B cell (primary cell): Measurements from ENCODE around the gene TSSC4. TPM values are rescaled to one million over a fixed set of nuclear protein-coding genes. Genes with fewer than 3 reads are reported as not detected.

ENCODE experiments used
- ATAC-seq: fragments of 200-7000 bp; cut with Tn5 transposase; one replicate; pipeline ENCODE4 v1.10.0; 2021; ENCODE audit warnings: low read depth, mild to moderate bottlenecking, moderate number of reproducible peaks, moderate library complexity
- CTCF ChIA-PET: fragments of 350-600 bp; sonication (Branson Sonifier 250); formaldehyde crosslinking; loops from one replicate; lab custom pipeline; 2021; ENCODE audit warnings: antibody characterized with exemption, inconsistent platforms; lab: Charles Lee
- POLR2A ChIA-PET: fragments of 350-600 bp; sonication (Branson Sonifier 250); formaldehyde crosslinking; loops from one replicate; lab custom pipeline; 2021; ENCODE audit warnings: antibody characterized with exemption; lab: Charles Lee
- DNase-seq: peaks from one replicate; pipeline ENCODE4 v3.0.0; 2013
- H2AFZ ChIP-seq: 2 replicates; pipeline ENCODE4 v1.6.1; 2012; ENCODE audit warnings: mild to moderate bottlenecking, low read depth, low read length; ENCODE audit not compliant: insufficient read depth, poor library complexity, severe bottlenecking
- H3K27ac ChIP-seq, 2 donors: 1 replicate in 1 of 2; 2 replicates in 1 of 2; pipeline ENCODE4 v1.5.1; 2012 to 2013; ENCODE audit warnings: low read length in 2 of 2, mild to moderate bottlenecking in 2 of 2, moderate library complexity in 1 of 2
- H3K27me3 ChIP-seq, 4 experiments: fragments of 200-600 bp in 1 of 4; sonication (generic) in 1 of 4; replicated peaks in 1 of 4; 1 replicate in 2 of 4; 2 replicates in 2 of 4; pipeline versions ENCODE4 v1.6.1 to v1.7.0; 2013 to 2016; ENCODE audit warnings: low read length in 3 of 4, mild to moderate bottlenecking in 2 of 4, mixed read lengths in 1 of 4, moderate library complexity in 1 of 4; ENCODE audit not compliant: insufficient read depth in 4 of 4, control insufficient read depth in 3 of 4; ENCODE audit errors: control extremely low read depth in 1 of 4
- H3K36me3 ChIP-seq, 2 experiments: replicated peaks in 1 of 2; 1 replicate in 1 of 2; 2 replicates in 1 of 2; pipeline versions ENCODE4 v1.6.1 to v1.7.1; 2013; ENCODE audit warnings: low read length in 1 of 2; ENCODE audit not compliant: insufficient read depth in 2 of 2, control insufficient read depth in 1 of 2; ENCODE audit errors: control extremely low read depth in 1 of 2, extremely low read depth in 1 of 2
- H3K4me1 ChIP-seq, 2 donors: fragments of 200-600 bp in 1 of 2; sonication (generic) in 1 of 2; 1 replicate in 1 of 2; 2 replicates in 1 of 2; pipeline versions ENCODE4 v1.5.1 to v1.6.1; 2013 to 2017; ENCODE audit warnings: low read length in 2 of 2; ENCODE audit not compliant: control insufficient read depth in 2 of 2, insufficient read depth in 2 of 2
- H3K4me2 ChIP-seq: replicated peaks from 2 replicates; pipeline ENCODE3; 2012; ENCODE audit warnings: mild to moderate bottlenecking, low read depth, low read length; ENCODE audit not compliant: poor library complexity, severe bottlenecking
- H3K4me3 ChIP-seq, 5 experiments: fragments of 200-600 bp in 1 of 5; sonication (generic) in 1 of 5; 1 replicate in 3 of 5; 2 replicates in 2 of 5; pipeline versions ENCODE4 v1.5.1 to v1.7.0; 2011 to 2016; ENCODE audit warnings: low read length in 4 of 5, mild to moderate bottlenecking in 4 of 5, low read depth in 2 of 5, control low read depth in 1 of 5, moderate library complexity in 1 of 5; ENCODE audit not compliant: insufficient read depth in 1 of 5; ENCODE audit errors: control extremely low read depth in 1 of 5, extremely low read depth in 1 of 5
- H3K79me2 ChIP-seq: fragments of 200-600 bp; sonication (generic); one replicate; pipeline ENCODE4 v1.6.0; 2016; ENCODE audit warnings: low read length; ENCODE audit not compliant: control insufficient read depth, insufficient read depth
- H3K9ac ChIP-seq: fragments of 200-600 bp; sonication (generic); 2 replicates; pipeline ENCODE4 v1.6.1; 2017; ENCODE audit warnings: mild to moderate bottlenecking, low read length, moderate library complexity
- H3K9me3 ChIP-seq, 3 donors: one replicate each; pipeline versions ENCODE4 v1.6.1 to v1.7.1; 2013; ENCODE audit warnings: low read length in 2 of 3; ENCODE audit not compliant: control insufficient read depth in 2 of 3, insufficient read depth in 1 of 3; ENCODE audit errors: control extremely low read depth in 1 of 3
- H4K20me1 ChIP-seq: 2 replicates; pipeline ENCODE4 v1.6.0; 2012; ENCODE audit warnings: mild to moderate bottlenecking, low read length; ENCODE audit not compliant: insufficient read depth, control insufficient read depth, poor library complexity, severe bottlenecking
- H3K27ac Mint-ChIP-seq: one replicate; pipeline ENCODE4 v1.8.0; 2021; ENCODE audit warnings: mixed read lengths
- H3K27me3 Mint-ChIP-seq: one replicate; pipeline ENCODE4 v1.8.0; 2021; ENCODE audit warnings: mixed read lengths
- H3K4me1 Mint-ChIP-seq: one replicate; pipeline ENCODE4 v1.8.0; 2021; ENCODE audit warnings: mixed read lengths
- H3K4me3 Mint-ChIP-seq: one replicate; pipeline ENCODE4 v1.8.0; 2021; ENCODE audit warnings: mixed read lengths
- H3K9me3 Mint-ChIP-seq: one replicate; pipeline ENCODE4 v1.8.0; 2022; ENCODE audit warnings: mixed read lengths; ENCODE audit not compliant: insufficient read depth
- CTCF ChIP-seq: fragments of 200-600 bp; IDR thresholded peaks from one replicate; pipeline ENCODE4 v1.8.0; 2022; ENCODE audit warnings: antibody characterized with exemption, mild to moderate bottlenecking
- EZH2 ChIP-seq: IDR thresholded peaks from 2 replicates; pipeline ENCODE4 v1.6.1; 2012; ENCODE audit warnings: borderline replicate concordance, low read depth, mild to moderate bottlenecking, moderate library complexity, low read length; ENCODE audit not compliant: insufficient read depth, poor library complexity, severe bottlenecking
- WGBS: methylation state at CpG from one replicate; pipeline ENCODE4 v1.1.5; 2013; ENCODE audit warnings: missing lambda C conversion rate; ENCODE audit not compliant: insufficient coverage; 5-methylcytosine and 5-hydroxymethylcytosine counted together
- intact Hi-C: fragments of 100-400 bp; cut with micrococcal nuclease; formaldehyde crosslinking; loops from one replicate; pipeline ENCODE4 v1.10.0; 2022
- polyA plus RNA-seq: library from polyadenylated mRNA; depleted of rRNA; stranded (reverse); fragments of >200 nt; gene quantifications from 2 replicates; pipeline ENCODE4 v1.2.3, GENCODE V29; 2012
- total RNA-seq, 2 donors: library from RNA; stranded (reverse); fragments of 120-200 nt in 1 of 2; gene quantifications; 1 replicate in 1 of 2; 2 replicates in 1 of 2; pipeline versions ENCODE4 v1.2.3 to v1.2.4, GENCODE V29; 2013 to 2022

Gene TSSC4
- total and polyA plus RNA-seq, 2 donors (not counting 1 experiment from before 2014, with no cell fraction given): 49.4 to 57.5 TPM

- Histone ChIP-seq H3K27ac (no peak overlapping the region), H2AFZ (no peak overlapping the region), H3K36me3 (no peaks in the 10 kb centered on the region), H3K9me3 (peaks cover 0 to 6% (median 3%) of the 10 kb centered on the region in 3 donors), H3K4me2 (peak overlapping the region; percentile 93), H3K9ac (no peak overlapping the region), H4K20me1 (peaks cover 62% of the 10 kb centered on the region), H3K79me2 (peaks cover 72% of the 10 kb centered on the region), H3K4me1 (peaks cover 33 to 46% of the 10 kb centered on the region in 2 donors), H3K4me3 (no peak overlapping the region), H3K27me3 (peaks cover 0 to 8% (median 0%) of the 10 kb centered on the region in 4 experiments)
- Mint-ChIP-seq H3K4me1 (peaks cover 26% of the 10 kb centered on the region), H3K27me3 (no peaks in the 10 kb centered on the region), H3K9me3 (no peaks in the 10 kb centered on the region), H3K4me3 (peak overlapping the region; percentile 53), H3K27ac (no peak overlapping the region)
- DNase-seq (no peak), ATAC-seq (no peak)
- ChIA-PET CTCF (interaction anchor here (1.2 kb wide), 1 partner anchor 78 kb away, joined by 3 read pairs; no protein-coding TSS in a partner anchor), POLR2A (no interaction called here)
- WGBS: 95% methylated on average over 21 of the region's 21 CpGs
- TF ChIP-seq CTCF (no peak), EZH2 (no peak)
- intact Hi-C loops: no loop called here
These were observed 48.4 kb downstream of the TSSC4 start for GRCh38 chr11:2448661-2449547.
